ENCODE results near the gene TMEM50A.
"Not testable (repeated sequence)": the region's sequence is repeated elsewhere in the genome, so short reads cannot be mapped to it uniquely, and the experiment has no call there.

The TMEM50A gene

GRCh38 chr1:25337483-25338187, 499 bp upstream of the TMEM50A start:
- DNase-seq = not testable (repeated sequence)

GRCh38 chr1:25338986-25339385, 852 bp downstream of the TMEM50A start:
- no peak for DNase-seq

GRCh38 chr1:25341746-25342145, 3.6 kb downstream of the TMEM50A start:
- DNase-seq = no peak

GRCh38 chr1:25342846-25343245, 4.7 kb downstream of the TMEM50A start:
- DNase-seq = no peak

GRCh38 chr1:25343872-25344271, 5.7 kb downstream of the TMEM50A start:
- no peak for DNase-seq

GRCh38 chr1:25347556-25347955, 9.4 kb downstream of the TMEM50A start:
- DNase-seq = no peak

- DNase-seq = no peak
These were observed 11.5 kb downstream of the TMEM50A start for GRCh38 chr1:25349606-25350005.

GRCh38 chr1:25355841-25356395, 17.8 kb downstream of the TMEM50A start:
- DNase-seq = no peak

- no peak for DNase-seq
These were observed 18.3 kb downstream of the TMEM50A start for GRCh38 chr1:25356441-25356840.

GRCh38 chr1:25356848-25357247, 18.7 kb downstream of the TMEM50A start:
- no peak for DNase-seq

GRCh38 chr1:25360596-25361581, 22.8 kb downstream of the TMEM50A start:
- peak; percentile 24 for DNase-seq

GRCh38 chr1:25361901-25362300, 23.8 kb downstream of the TMEM50A start:
- DNase-seq = no peak

- DNase-seq = not testable (repeated sequence)
These were observed 24.8 kb downstream of the TMEM50A start for GRCh38 chr1:25362634-25363559.

GRCh38 chr1:25369241-25369640, 31.1 kb downstream of the TMEM50A start:
- DNase-seq = no peak

GRCh38 chr1:25369691-25370271, 31.6 kb downstream of the TMEM50A start:
- DNase-seq = not testable (repeated sequence)

- DNase-seq = not testable (repeated sequence)
These were observed 33.6 kb downstream of the TMEM50A start for GRCh38 chr1:25371757-25372156.

- not testable (repeated sequence) for DNase-seq
These were observed 40.2 kb downstream of the TMEM50A start for GRCh38 chr1:25378367-25378766.

GRCh38 chr1:25382543-25382942, 44.4 kb downstream of the TMEM50A start:
- DNase-seq = not testable (repeated sequence)

- DNase-seq = not testable (repeated sequence)
These were observed 45.0 kb downstream of the TMEM50A start for GRCh38 chr1:25383090-25383489.

- not testable (repeated sequence) for DNase-seq
These were observed 45.7 kb downstream of the TMEM50A start for GRCh38 chr1:25383875-25384274.

- DNase-seq = not testable (repeated sequence)
These were observed 49.0 kb downstream of the TMEM50A start for GRCh38 chr1:25387096-25387495.

- DNase-seq = not testable (repeated sequence)
These were observed 50.6 kb downstream of the TMEM50A start for GRCh38 chr1:25388691-25389090.
